ENCODE results near the gene BRD1.

Gene BRD1

GRCh38 chr22:49755631-49756001, 72.1 kb downstream of the BRD1 start:
- FAIRE-seq = no peak
- TF ChIP-seq SPI1 (IDR thresholded peaks at IDR 0.05; ENCODE audit: low read depth, low read length) = no peak
- no peak for TF ChIP-seq TAF1 (IDR thresholded peaks at IDR 0.05; ENCODE audit: low read depth, low read length)
- TF ChIP-seq PAX5 (IDR thresholded peaks at IDR 0.05; ENCODE audit: insufficient read depth, low read length, severe bottlenecking) = no peak
- no peak for TF ChIP-seq POLR2AphosphoS5 (IDR thresholded peaks at IDR 0.05; ENCODE audit: low read depth, low read length)
- no peak for TF ChIP-seq POU2F2 (IDR thresholded peaks at IDR 0.05; ENCODE audit: low read depth, low read length)
- TF ChIP-seq POLR2A (IDR thresholded peaks at IDR 0.05; ENCODE audit: low read depth, low read length) = no peak
- no peak for DNase-seq (ENCODE audit: insufficient read length, low spot score)

- TF ChIP-seq POLR2AphosphoS5 (IDR thresholded peaks at IDR 0.05; ENCODE audit: low read depth, low read length) (no peak), POU2F2 (IDR thresholded peaks at IDR 0.05; ENCODE audit: low read depth, low read length) (no peak), PAX5 (IDR thresholded peaks at IDR 0.05; ENCODE audit: insufficient read depth, low read length, severe bottlenecking) (no peak), TAF1 (IDR thresholded peaks at IDR 0.05; ENCODE audit: low read depth, low read length) (no peak), POLR2A (IDR thresholded peaks at IDR 0.05; ENCODE audit: low read depth, low read length) (no peak)
- DNase-seq (ENCODE audit: insufficient read length, low spot score) = no peak
- no peak for FAIRE-seq
Observed at GRCh38 chr22:49754696-49755630, 72.7 kb downstream of the BRD1 start.

GRCh38 chr22:49753961-49754695, 73.5 kb downstream of the BRD1 start:
- TF ChIP-seq POLR2A (IDR thresholded peaks at IDR 0.05; ENCODE audit: low read depth, low read length) (no peak), POLR2AphosphoS5 (IDR thresholded peaks at IDR 0.05; ENCODE audit: low read depth, low read length) (no peak), SPI1 (IDR thresholded peaks at IDR 0.05; ENCODE audit: low read depth, low read length) (no peak), TAF1 (IDR thresholded peaks at IDR 0.05; ENCODE audit: low read depth, low read length) (no peak), POU2F2 (IDR thresholded peaks at IDR 0.05; ENCODE audit: low read depth, low read length) (no peak), PAX5 (IDR thresholded peaks at IDR 0.05; ENCODE audit: insufficient read depth, low read length, severe bottlenecking) (no peak)
- no peak for DNase-seq (ENCODE audit: insufficient read length, low spot score)
- no peak for FAIRE-seq

- no peak for TF ChIP-seq POU2F2 (IDR thresholded peaks at IDR 0.05; ENCODE audit: low read depth, low read length)
- TF ChIP-seq PAX5 (IDR thresholded peaks at IDR 0.05; ENCODE audit: insufficient read depth, low read length, severe bottlenecking) = no peak
- TF ChIP-seq SPI1 (IDR thresholded peaks at IDR 0.05; ENCODE audit: low read depth, low read length) = no peak
- TF ChIP-seq TAF1 (IDR thresholded peaks at IDR 0.05; ENCODE audit: low read depth, low read length) = no peak
- no peak for TF ChIP-seq POLR2A (IDR thresholded peaks at IDR 0.05; ENCODE audit: low read depth, low read length)
- TF ChIP-seq POLR2AphosphoS5 (IDR thresholded peaks at IDR 0.05; ENCODE audit: low read depth, low read length) = no peak
- DNase-seq (ENCODE audit: insufficient read length, low spot score) = no peak
- no peak for FAIRE-seq
Observed at GRCh38 chr22:49753276-49753890, 74.3 kb downstream of the BRD1 start.

- no peak for DNase-seq (ENCODE audit: insufficient read length, low spot score)
- TF ChIP-seq POLR2AphosphoS5 (IDR thresholded peaks at IDR 0.05; ENCODE audit: low read depth, low read length) = no peak
- no peak for TF ChIP-seq PAX5 (IDR thresholded peaks at IDR 0.05; ENCODE audit: insufficient read depth, low read length, severe bottlenecking)
- TF ChIP-seq TAF1 (IDR thresholded peaks at IDR 0.05; ENCODE audit: low read depth, low read length) = no peak
- no peak for TF ChIP-seq SPI1 (IDR thresholded peaks at IDR 0.05; ENCODE audit: low read depth, low read length)
- TF ChIP-seq POU2F2 (IDR thresholded peaks at IDR 0.05; ENCODE audit: low read depth, low read length) = no peak
- TF ChIP-seq POLR2A (IDR thresholded peaks at IDR 0.05; ENCODE audit: low read depth, low read length) = no peak
- no peak for FAIRE-seq
Observed at GRCh38 chr22:49752598-49753091, 75.0 kb downstream of the BRD1 start.

GRCh38 chr22:49751966-49752597, 75.6 kb downstream of the BRD1 start:
- FAIRE-seq (no peak), DNase-seq (ENCODE audit: insufficient read length, low spot score) (no peak)
- TF ChIP-seq POU2F2 (IDR thresholded peaks at IDR 0.05; ENCODE audit: low read depth, low read length) = no peak
- TF ChIP-seq POLR2AphosphoS5 (IDR thresholded peaks at IDR 0.05; ENCODE audit: low read depth, low read length) = no peak
- TF ChIP-seq PAX5 (IDR thresholded peaks at IDR 0.05; ENCODE audit: insufficient read depth, low read length, severe bottlenecking) = no peak
- TF ChIP-seq SPI1 (IDR thresholded peaks at IDR 0.05; ENCODE audit: low read depth, low read length) = no peak
- no peak for TF ChIP-seq POLR2A (IDR thresholded peaks at IDR 0.05; ENCODE audit: low read depth, low read length)
- no peak for TF ChIP-seq TAF1 (IDR thresholded peaks at IDR 0.05; ENCODE audit: low read depth, low read length)

- no peak for TF ChIP-seq POU2F2 (IDR thresholded peaks at IDR 0.05; ENCODE audit: low read depth, low read length)
- TF ChIP-seq TAF1 (IDR thresholded peaks at IDR 0.05; ENCODE audit: low read depth, low read length) = no peak
- TF ChIP-seq PAX5 (IDR thresholded peaks at IDR 0.05; ENCODE audit: insufficient read depth, low read length, severe bottlenecking) = no peak
- no peak for TF ChIP-seq SPI1 (IDR thresholded peaks at IDR 0.05; ENCODE audit: low read depth, low read length)
- TF ChIP-seq POLR2A (IDR thresholded peaks at IDR 0.05; ENCODE audit: low read depth, low read length) = no peak
- no peak for TF ChIP-seq POLR2AphosphoS5 (IDR thresholded peaks at IDR 0.05; ENCODE audit: low read depth, low read length)
- DNase-seq (ENCODE audit: insufficient read length, low spot score) = no peak
- FAIRE-seq = no peak
Observed at GRCh38 chr22:49751318-49751965, 76.2 kb downstream of the BRD1 start.

- TF ChIP-seq POU2F2 (IDR thresholded peaks at IDR 0.05; ENCODE audit: low read depth, low read length) (no peak), POLR2AphosphoS5 (IDR thresholded peaks at IDR 0.05; ENCODE audit: low read depth, low read length) (no peak)
- no peak for DNase-seq (ENCODE audit: insufficient read length, low spot score)
- no peak for FAIRE-seq
Observed at GRCh38 chr22:49749885-49750510, 77.7 kb downstream of the BRD1 start.
